ENCODE measurements around the gene RCAN3. TPM values are rescaled to one million over a fixed set of nuclear protein-coding genes. Genes with fewer than 3 reads are reported as not detected.

Gene RCAN3
- total and polyA plus RNA-seq, 10 of the 15 experiments (the other 5 are each of a cell fraction or from before 2014, with no cell fraction given), result 0.02 to 0.46 (median 0.06) TPM; not detected in 3

- TF ChIP-seq PBX3 (IDR thresholded peaks at IDR 0.05; ENCODE audit: insufficient replicate concordance, low read depth, low read length) (no peak), STAT3 (IDR thresholded peaks at IDR 0.05; ENCODE audit: low read depth, low read length) (no peak), ZBED1 (IDR thresholded peaks at IDR 0.05; ENCODE audit: borderline replicate concordance) (no peak), MEF2B (IDR thresholded peaks at IDR 0.05; ENCODE audit: partially characterized antibody, poor library complexity, severe bottlenecking) (no peak), BCLAF1 (IDR thresholded peaks at IDR 0.05) (no peak), EZH2 (IDR thresholded peaks at IDR 0.05; ENCODE audit: borderline replicate concordance, control insufficient read depth, low read depth, low read length) (no peak), ETV6 (conservative IDR thresholded peaks at IDR 0.05 in 1 of 2, IDR thresholded peaks at IDR 0.05 in 1 of 2; ENCODE audit: borderline replicate concordance in 1 of 2, low read depth in 1 of 2) (no peak)
Observed at GRCh38 chr1:24503870-24504523, 1.4 kb downstream of the RCAN3 start (continued).

Data from GM12878 (cell line).